Lung (tissue), 12 donors: ENCODE data around the gene PCSK4. TPM values are rescaled to one million over a fixed set of nuclear protein-coding genes. Genes with fewer than 3 reads are reported as not detected.

Experiments used
- ATAC-seq: fragments of 200-7000 bp; cut with Tn5 transposase; one replicate; pipeline ENCODE4 v1.9.1; 2020; ENCODE audit warnings: moderate number of reproducible peaks; ENCODE audit not compliant: insufficient read depth, low FRiP score
- DNase-seq, 3 donors: peaks; one replicate each; pipeline ENCODE4 v3.0.0-alpha.2; 2013 to 2017
- H3K27ac ChIP-seq, 2 donors: one replicate each; pipeline ENCODE4 v1.5.1; 2013; ENCODE audit warnings: mild to moderate bottlenecking in 2 of 2, moderate library complexity in 2 of 2, control low read depth in 1 of 2, inconsistent platforms in 1 of 2, low read depth in 1 of 2, low read length in 1 of 2
- H3K27me3 ChIP-seq, 3 donors: one replicate each; pipeline ENCODE4 v1.5.1; 2013; ENCODE audit warnings: low read length in 2 of 3; ENCODE audit not compliant: control insufficient read depth in 3 of 3, insufficient read depth in 3 of 3
- H3K36me3 ChIP-seq, 4 donors: one replicate each; pipeline ENCODE4 v1.5.1; 2013; ENCODE audit warnings: low read length in 4 of 4, mild to moderate bottlenecking in 1 of 4, moderate library complexity in 1 of 4; ENCODE audit not compliant: control insufficient read depth in 4 of 4, insufficient read depth in 4 of 4
- H3K4me1 ChIP-seq, 5 donors: one replicate each; pipeline ENCODE4 v1.5.1; 2013; ENCODE audit warnings: low read length in 5 of 5, mild to moderate bottlenecking in 2 of 5, moderate library complexity in 1 of 5; ENCODE audit not compliant: control insufficient read depth in 5 of 5, insufficient read depth in 5 of 5
- H3K4me3 ChIP-seq: one replicate; pipeline ENCODE4 v1.5.1; 2013; ENCODE audit warnings: mild to moderate bottlenecking, control low read depth, moderate library complexity
- H3K9ac ChIP-seq, 2 donors: one replicate each; pipeline ENCODE4 v1.5.1; 2013; ENCODE audit warnings: low read length in 2 of 2, control low read depth in 1 of 2; ENCODE audit not compliant: insufficient read depth in 1 of 2
- H3K9me3 ChIP-seq, 4 donors: one replicate each; pipeline ENCODE4 v1.5.1; 2013; ENCODE audit warnings: low read length in 3 of 4, mild to moderate bottlenecking in 1 of 4, moderate library complexity in 1 of 4; ENCODE audit not compliant: control insufficient read depth in 4 of 4, insufficient read depth in 3 of 4
- CTCF ChIP-seq: IDR thresholded peaks from 2 replicates; pipeline ENCODE4 v1.5.1; 2012; ENCODE audit warnings: mild to moderate bottlenecking; ENCODE audit errors: control extremely low read depth, extremely low read depth
- WGBS, 2 donors: extraction: QIAGEN DNeasy Blood & Tissue Kit; methylation state at CpG; one replicate each; pipeline ENCODE4 v1.1.7; 2013; 5-methylcytosine and 5-hydroxymethylcytosine counted together
- polyA plus RNA-seq, 2 donors: library from polyadenylated mRNA; stranded (reverse); fragments of 200-250 nt; gene quantifications; one replicate each; pipeline ENCODE4 v1.2.1, GENCODE V29; 2013
- total RNA-seq, 2 donors: library from RNA; depleted of rRNA in 1 of 2; stranded (reverse); fragments of >200 nt in 1 of 2; gene quantifications; one replicate each; pipeline ENCODE4 v1.2.1, GENCODE V29; 2014 to 2021
- donor health status: control.
- donor health status: control.
- donor health status: Bipolar disorder and iron deficiency.
- donor health status: healthy.
- donor health status: DM: yes; HTN: yes; CAD: no.

PCSK4 gene
- total and polyA plus RNA-seq, 4 donors = 2.3 to 7.9 (median 5.4) TPM

- no peak overlapping the region for H3K9ac ChIP-seq
- H3K36me3 ChIP-seq = peaks cover 0 to 2% (median 0%) of the 10 kb centered on the region in 4 donors
- H3K4me3 ChIP-seq = no peak overlapping the region
- H3K27ac ChIP-seq = no peak overlapping the region
- ATAC-seq (no peak), DNase-seq (no peak)
- TF ChIP-seq CTCF = no peak
- 1 to 2% methylated on average over 60 to 117 of the region's 117 CpGs for WGBS, 2 donors
- H3K27me3 ChIP-seq = peaks cover 16 to 45% (median 38%) of the 10 kb centered on the region in 3 donors
- peaks cover 0 to 14% (median 0%) of the 10 kb centered on the region in 4 donors for H3K9me3 ChIP-seq
- H3K4me1 ChIP-seq = peaks cover 0 to 57% (median 11%) of the 10 kb centered on the region in 5 donors
Measured at GRCh38 chr19:1469255-1470054, 20.7 kb downstream of the PCSK4 start.

- no peak for TF ChIP-seq CTCF
Measured at GRCh38 chr19:1468821-1469254, 21.3 kb downstream of the PCSK4 start.

GRCh38 chr19:1468274-1468820 is 21.8 kb downstream of the PCSK4 start:
- DNase-seq = no peak
- Histone ChIP-seq H3K4me3 (no peak overlapping the region), H3K9ac (no peak overlapping the region), H3K36me3 (no peaks in the 10 kb centered on the region), H3K4me1 (peaks cover 0 to 57% (median 11%) of the 10 kb centered on the region in 5 donors), H3K27ac (no peak overlapping the region), H3K27me3 (peaks cover 16 to 44% (median 36%) of the 10 kb centered on the region in 3 donors), H3K9me3 (peaks cover 0 to 14% (median 0%) of the 10 kb centered on the region in 4 donors)
- no peak for ATAC-seq
- WGBS, 2 donors = 7 to 8% methylated on average over 33 to 49 of the region's 49 CpGs
- no peak for TF ChIP-seq CTCF

More at GRCh38 chr19:1468821-1469254, 21.3 kb downstream of the PCSK4 start:
- DNase-seq = no peak
- ATAC-seq = no peak
- no peak overlapping the region for H3K4me3 ChIP-seq
- H3K27me3 ChIP-seq = peaks cover 16 to 47% (median 38%) of the 10 kb centered on the region in 3 donors
- H3K36me3 ChIP-seq = no peaks in the 10 kb centered on the region
- H3K9me3 ChIP-seq = peaks cover 0 to 14% (median 0%) of the 10 kb centered on the region in 4 donors
- no peak overlapping the region for H3K9ac ChIP-seq
- 2% methylated on average over 30 to 47 of the region's 47 CpGs for WGBS, 2 donors
- peaks cover 0 to 57% (median 11%) of the 10 kb centered on the region in 5 donors for H3K4me1 ChIP-seq
- H3K27ac ChIP-seq = no peak overlapping the region
